H9 (cell line): ENCODE results near the gene STK38L. TPM values are rescaled to one million over a fixed set of nuclear protein-coding genes. Genes with fewer than 3 reads are reported as not detected.

Experiments
- DNase-seq: peaks from one replicate; pipeline ENCODE4 v3.0.0-alpha.2; 2017
- H2AFZ ChIP-seq: one replicate; pipeline ENCODE4 v1.6.1; 2013; ENCODE audit warnings: mild to moderate bottlenecking, low read length, control low read depth, moderate library complexity
- H2AK5ac ChIP-seq: 2 replicates; pipeline ENCODE4 v1.6.1; 2013; ENCODE audit warnings: low read length, control low read depth, mixed read lengths; ENCODE audit not compliant: insufficient read length
- H2BK120ac ChIP-seq: one replicate; pipeline ENCODE4 v1.6.1; 2013; ENCODE audit warnings: low read depth, mild to moderate bottlenecking, low read length, control low read depth, inconsistent platforms; ENCODE audit not compliant: poor library complexity, severe bottlenecking
- H2BK12ac ChIP-seq: 2 replicates; pipeline ENCODE4 v1.6.1; 2013; ENCODE audit warnings: low read length, control low read depth, mixed read lengths, low read depth; ENCODE audit not compliant: insufficient read length
- H2BK15ac ChIP-seq: 2 replicates; pipeline ENCODE4 v1.6.1; 2013; ENCODE audit warnings: low read depth, low read length, control low read depth
- H2BK20ac ChIP-seq: one replicate; pipeline ENCODE4 v1.6.1; 2013; ENCODE audit warnings: low read depth, mild to moderate bottlenecking, low read length, control low read depth, inconsistent platforms; ENCODE audit not compliant: poor library complexity, severe bottlenecking
- H2BK5ac ChIP-seq: 2 replicates; pipeline ENCODE4 v1.6.1; 2013; ENCODE audit warnings: low read length, control low read depth, mixed read lengths; ENCODE audit not compliant: insufficient read length
- H3K14ac ChIP-seq: 2 replicates; pipeline ENCODE4 v1.6.1; 2013; ENCODE audit warnings: low read length, control low read depth; ENCODE audit not compliant: insufficient read depth
- H3K18ac ChIP-seq: 2 replicates; pipeline ENCODE4 v1.6.1; 2013; ENCODE audit warnings: low read depth, mild to moderate bottlenecking, mixed read lengths, low read length, control low read depth; ENCODE audit not compliant: insufficient read length
- H3K23ac ChIP-seq: 2 replicates; pipeline ENCODE4 v1.6.1; 2013; ENCODE audit warnings: low read length, control low read depth, mixed read lengths, low read depth; ENCODE audit not compliant: insufficient read length
- H3K23me2 ChIP-seq: 2 replicates; pipeline ENCODE4 v1.6.1; 2013; ENCODE audit warnings: low read depth, mild to moderate bottlenecking, mixed read lengths, low read length, control low read depth; ENCODE audit not compliant: insufficient read length, poor library complexity, severe bottlenecking
- H3K27ac ChIP-seq: 2 replicates; pipeline ENCODE4 v1.5.1; 2013; ENCODE audit warnings: low read length, control low read depth, mixed read lengths, low read depth; ENCODE audit not compliant: insufficient read length
- H3K27me3 ChIP-seq: 2 replicates; pipeline ENCODE4 v1.6.1; 2013; ENCODE audit warnings: low read length, control low read depth, inconsistent platforms; ENCODE audit not compliant: insufficient read depth
- H3K4ac ChIP-seq: 2 replicates; pipeline ENCODE4 v1.6.1; 2013; ENCODE audit warnings: low read depth, mild to moderate bottlenecking, control low read depth, inconsistent platforms, low read length, moderate library complexity
- H3K4me1 ChIP-seq: 2 replicates; pipeline ENCODE4 v1.6.1; 2013; ENCODE audit warnings: low read length, control low read depth, inconsistent platforms; ENCODE audit not compliant: insufficient read depth
- H3K4me2 ChIP-seq: 2 replicates; pipeline ENCODE4 v1.6.1; 2013; ENCODE audit warnings: low read length, control low read depth, mixed read lengths; ENCODE audit not compliant: insufficient read length, insufficient read depth
- H3K56ac ChIP-seq: 2 replicates; pipeline ENCODE4 v1.6.1; 2013; ENCODE audit warnings: low read depth, mild to moderate bottlenecking, mixed read lengths, low read length, control low read depth; ENCODE audit not compliant: insufficient read length
- H3K79me1 ChIP-seq: 2 replicates; pipeline ENCODE4 v1.6.1; 2013; ENCODE audit warnings: low read depth, mild to moderate bottlenecking, moderate library complexity, low read length, control low read depth, inconsistent platforms; ENCODE audit not compliant: insufficient read depth, poor library complexity, severe bottlenecking
- H3K79me2 ChIP-seq: 2 replicates; pipeline ENCODE4 v1.6.1; 2013; ENCODE audit warnings: low read length, control low read depth, inconsistent platforms; ENCODE audit not compliant: insufficient read depth
- H3K9ac ChIP-seq: 2 replicates; pipeline ENCODE4 v1.6.1; 2013; ENCODE audit warnings: low read length, control low read depth, mixed read lengths; ENCODE audit not compliant: insufficient read length; ENCODE audit errors: extremely low read depth
- H3K9me3 ChIP-seq: one replicate; pipeline ENCODE4 v1.6.1; 2013; ENCODE audit warnings: low read depth, low read length, inconsistent platforms; ENCODE audit not compliant: control insufficient read depth
- H3T11ph ChIP-seq: one replicate; pipeline ENCODE4 v1.6.1; 2013; ENCODE audit warnings: mild to moderate bottlenecking, low read length, control low read depth, inconsistent platforms
- H4K20me1 ChIP-seq: one replicate; pipeline ENCODE4 v1.6.1; 2013; ENCODE audit not compliant: control insufficient read depth, insufficient read length, insufficient read depth
- H4K5ac ChIP-seq: 2 replicates; pipeline ENCODE4 v1.6.1; 2013; ENCODE audit warnings: low read depth, mild to moderate bottlenecking, mixed read lengths, low read length, control low read depth; ENCODE audit not compliant: insufficient read length
- H4K8ac ChIP-seq: replicated peaks from 2 replicates; pipeline ENCODE4 v1.6.1; 2013; ENCODE audit warnings: low read length, control low read depth, mixed read lengths, low read depth; ENCODE audit not compliant: insufficient read length
- H4K91ac ChIP-seq: 2 replicates; pipeline ENCODE4 v1.6.1; 2013; ENCODE audit warnings: low read depth, mild to moderate bottlenecking, moderate library complexity, mixed read lengths, low read length, control low read depth; ENCODE audit not compliant: insufficient read length
- H3K27ac Mint-ChIP-seq, 3 experiments: 2 replicates in 2 of 3; 3 replicates in 1 of 3; pipeline ENCODE4 v1.8.0; 2020 to 2021; ENCODE audit warnings: mixed read lengths in 3 of 3, mild to moderate bottlenecking in 1 of 3, moderate library complexity in 1 of 3
- H3K27me3 Mint-ChIP-seq: 2 replicates; pipeline ENCODE4 v1.8.0; 2021; ENCODE audit warnings: low read depth, mild to moderate bottlenecking, moderate library complexity, mixed read lengths
- H3K36me3 Mint-ChIP-seq, 3 experiments: 2 replicates in 2 of 3; 3 replicates in 1 of 3; pipeline ENCODE4 v1.8.0; 2020 to 2021; ENCODE audit warnings: low read depth in 3 of 3, mixed read lengths in 3 of 3; ENCODE audit not compliant: insufficient read depth in 1 of 3
- H3K4me1 Mint-ChIP-seq, 2 experiments: 2 replicates each; pipeline ENCODE4 v1.8.0; 2020; ENCODE audit warnings: mixed read lengths in 2 of 2
- H3K4me3 Mint-ChIP-seq, 2 experiments: 2 replicates in 1 of 2; 3 replicates in 1 of 2; pipeline ENCODE4 v1.8.0; 2020 to 2021; ENCODE audit warnings: mild to moderate bottlenecking in 2 of 2, mixed read lengths in 2 of 2, moderate library complexity in 1 of 2
- H3K9me3 Mint-ChIP-seq, 2 experiments: 2 replicates in 1 of 2; 3 replicates in 1 of 2; pipeline ENCODE4 v1.8.0; 2020; ENCODE audit warnings: mild to moderate bottlenecking in 2 of 2, mixed read lengths in 2 of 2, moderate library complexity in 1 of 2
- CTCF ChIP-seq: fragments of 200-600 bp; sonication (generic); conservative IDR thresholded peaks from 3 replicates; pipeline ENCODE4 v1.8.0; 2021; ENCODE audit warnings: antibody characterized with exemption, mild to moderate bottlenecking
- WGBS: extraction: QIAGEN DNeasy Blood & Tissue Kit; methylation state at CpG from one replicate; pipeline ENCODE4 v1.1.7; 2013; ENCODE audit warnings: missing lambda C conversion rate, low lambda C conversion rate, mixed read lengths; ENCODE audit not compliant: insufficient read length; ENCODE audit errors: extremely low coverage; 5-methylcytosine and 5-hydroxymethylcytosine counted together
- total RNA-seq: library from RNA; stranded (reverse); gene quantifications from 2 replicates; pipeline ENCODE4 v1.2.1, GENCODE V29; 2021

The STK38L gene
- total RNA-seq, 1 experiment from 2014 or later, result 44.9 TPM

GRCh38 chr12:27226407-27226929 lies 17.6 kb upstream of the STK38L start:
- Histone ChIP-seq H3K9me3 (no peaks in the 10 kb centered on the region), H3K4me1 (no peaks in the 10 kb centered on the region), H2BK20ac (no peak overlapping the region), H3K79me2 (no peaks in the 10 kb centered on the region; the same call in 1 of the 2 replicates), H4K20me1 (no peaks in the 10 kb centered on the region), H3K56ac (no peak overlapping the region), H4K8ac (no peak overlapping the region), H3K14ac (no peak overlapping the region), H3K4me2 (no peak overlapping the region), H3K9ac (no peak overlapping the region), H3K18ac (no peak overlapping the region), H3T11ph (no peak overlapping the region), H2AFZ (no peak overlapping the region), H2BK5ac (no peak overlapping the region), H3K4ac (no peak overlapping the region), H2BK15ac (no peak overlapping the region), H2BK12ac (no peak overlapping the region), H4K91ac (no peak overlapping the region), H3K79me1 (no peaks in the 10 kb centered on the region), H4K5ac (no peak overlapping the region), H3K23me2 (no peaks in the 10 kb centered on the region), H3K23ac (no peak overlapping the region), H2AK5ac (no peak overlapping the region), H2BK120ac (no peak overlapping the region), H3K27ac (no peak overlapping the region), H3K27me3 (no peaks in the 10 kb centered on the region)
- WGBS, result no CpG with 5 or more reads among the region's 5 CpGs
- Mint-ChIP-seq H3K27ac (no peak overlapping the region; a peak in 1 of 7 replicates), H3K36me3 (no peaks in the 10 kb centered on the region), H3K9me3 (no peaks in the 10 kb centered on the region), H3K27me3 (no peaks in the 10 kb centered on the region), H3K4me1 (no peaks in the 10 kb centered on the region), H3K4me3 (no peak overlapping the region)
- no peak for TF ChIP-seq CTCF
- DNase-seq, result no peak
